Mucosa of rectum (tissue), 2 donors: ENCODE data around the gene ITPRID2.

Experiments used
- H3K27ac ChIP-seq, 2 donors: one replicate each; pipeline ENCODE4 v1.7.0; 2013; ENCODE audit warnings: inconsistent platforms in 2 of 2, low read depth in 2 of 2, low read length in 2 of 2
- H3K27me3 ChIP-seq, 2 donors: one replicate each; pipeline ENCODE4 v1.7.0; 2013; ENCODE audit warnings: low read length in 2 of 2; ENCODE audit not compliant: control insufficient read depth in 2 of 2, insufficient read depth in 2 of 2
- H3K36me3 ChIP-seq, 2 donors: one replicate each; pipeline ENCODE4 v1.7.0; 2013; ENCODE audit warnings: low read length in 2 of 2; ENCODE audit not compliant: control insufficient read depth in 2 of 2, insufficient read depth in 2 of 2
- H3K4me1 ChIP-seq, 2 donors: one replicate each; pipeline ENCODE4 v1.7.0; 2013; ENCODE audit warnings: low read length in 2 of 2, mild to moderate bottlenecking in 1 of 2; ENCODE audit not compliant: control insufficient read depth in 2 of 2, insufficient read depth in 2 of 2
- H3K4me3 ChIP-seq, 2 donors: one replicate each; pipeline ENCODE4 v1.7.0; 2013; ENCODE audit warnings: low read length in 2 of 2
- H3K9ac ChIP-seq, 2 donors: one replicate each; pipeline ENCODE4 v1.7.0; 2013; ENCODE audit warnings: low read length in 2 of 2, low read depth in 1 of 2, mild to moderate bottlenecking in 1 of 2
- H3K9me3 ChIP-seq, 2 donors: one replicate each; pipeline ENCODE4 v1.7.0; 2013; ENCODE audit warnings: low read length in 2 of 2; ENCODE audit not compliant: control insufficient read depth in 2 of 2
- donor health status: healthy.
- donor health status: Normal muscosa, but diverticular disease.

The ITPRID2 gene

GRCh38 chr2:181878448-181878847, 13.1 kb upstream of the ITPRID2 start:
- no peaks in the 10 kb centered on the region for H3K27me3 ChIP-seq
- no peak overlapping the region for H3K4me3 ChIP-seq
- peaks cover 0 to 6% of the 10 kb centered on the region in 2 donors for H3K4me1 ChIP-seq
- no peak overlapping the region for H3K27ac ChIP-seq
- no peak overlapping the region for H3K9ac ChIP-seq
- no peaks in the 10 kb centered on the region for H3K9me3 ChIP-seq
- no peaks in the 10 kb centered on the region for H3K36me3 ChIP-seq

DNA sequence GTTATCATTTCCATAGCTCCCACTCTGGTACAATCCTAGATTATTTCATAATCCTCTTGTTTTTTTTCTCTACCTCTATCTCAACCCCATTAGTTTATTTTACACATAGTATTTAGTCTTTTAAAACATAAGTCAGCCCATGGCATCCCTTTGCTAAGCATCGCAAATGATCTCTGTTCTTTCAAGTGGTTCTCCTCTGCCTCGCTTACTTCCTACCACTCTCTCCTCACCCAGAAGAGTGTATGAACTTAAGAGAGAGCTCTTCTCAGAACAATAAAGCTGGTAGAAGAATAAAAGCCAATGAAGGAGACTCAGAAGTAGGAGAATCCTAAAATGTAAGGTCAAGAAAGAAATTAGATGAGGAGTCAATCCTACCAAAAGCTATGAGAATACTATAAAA, 12.2 kb upstream of the ITPRID2 start:
- Histone ChIP-seq H3K9me3 (no peaks in the 10 kb centered on the region), H3K27me3 (no peaks in the 10 kb centered on the region), H3K9ac (no peak overlapping the region), H3K36me3 (no peaks in the 10 kb centered on the region), H3K27ac (no peak overlapping the region), H3K4me3 (no peak overlapping the region), H3K4me1 (peaks cover 0 to 6% of the 10 kb centered on the region in 2 donors)

DNA sequence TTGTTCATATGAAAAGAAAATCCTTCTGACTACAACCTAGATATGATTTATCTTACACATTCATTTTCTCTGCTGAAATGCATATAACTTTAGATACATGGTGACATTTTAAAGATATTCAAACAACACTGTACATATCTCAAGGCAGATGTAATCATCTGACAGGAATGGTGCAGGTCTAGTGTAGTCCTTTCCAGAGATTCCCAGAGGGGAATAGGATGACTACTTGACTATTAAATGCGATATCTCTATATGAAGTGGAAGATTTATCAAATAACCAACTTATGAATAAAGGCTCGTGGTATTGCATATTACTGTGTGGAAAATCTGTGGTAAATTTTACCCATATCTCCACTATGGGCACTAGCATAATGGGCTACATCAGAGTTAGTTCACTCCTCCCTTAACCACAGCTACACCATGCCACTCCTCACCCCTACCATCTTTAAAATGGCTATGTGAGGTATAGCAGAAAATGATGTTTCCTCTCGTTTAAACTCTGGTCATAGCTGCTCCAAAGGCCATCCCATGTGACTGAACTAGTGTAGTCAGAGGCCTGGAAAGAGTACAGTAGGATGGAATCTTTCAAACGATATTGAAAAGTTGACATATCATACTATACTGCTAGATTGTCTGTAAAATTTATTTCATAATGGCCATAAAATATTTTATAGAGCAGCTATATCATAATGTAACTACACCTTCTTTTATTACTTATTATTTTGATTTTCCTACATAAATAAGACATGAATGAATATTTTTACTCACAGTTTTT, 9.1 kb upstream of the ITPRID2 start:
- no peaks in the 10 kb centered on the region for H3K4me1 ChIP-seq
- H3K36me3 ChIP-seq: no peaks in the 10 kb centered on the region
- no peak overlapping the region for H3K9ac ChIP-seq
- no peak overlapping the region for H3K4me3 ChIP-seq
- H3K27me3 ChIP-seq: no peaks in the 10 kb centered on the region
- no peak overlapping the region for H3K27ac ChIP-seq
- H3K9me3 ChIP-seq: no peaks in the 10 kb centered on the region

DNA sequence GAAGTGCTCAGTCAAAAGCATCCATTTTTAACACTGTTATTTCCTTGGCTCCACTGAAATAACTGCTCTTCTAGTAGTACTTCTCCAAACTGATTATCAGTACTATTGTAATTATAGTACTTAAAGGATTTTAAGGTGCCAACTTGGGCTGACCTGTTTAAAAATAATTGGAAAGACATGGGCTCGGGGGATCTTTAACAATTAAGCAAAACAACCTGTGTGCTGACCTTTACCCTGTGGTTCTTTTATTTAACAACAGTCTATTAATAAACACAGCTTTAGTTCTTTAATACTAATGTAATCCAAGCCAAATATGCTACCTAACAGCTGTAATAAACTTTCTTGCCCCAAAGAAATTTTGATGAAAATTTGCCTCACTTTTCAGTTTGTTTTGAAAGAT, 6.9 kb upstream of the ITPRID2 start:
- Histone ChIP-seq H3K27me3 (no peaks in the 10 kb centered on the region), H3K36me3 (no peaks in the 10 kb centered on the region), H3K4me1 (no peaks in the 10 kb centered on the region), H3K27ac (no peak overlapping the region), H3K9me3 (no peaks in the 10 kb centered on the region), H3K9ac (no peak overlapping the region), H3K4me3 (no peak overlapping the region)

- Histone ChIP-seq H3K9ac (no peak overlapping the region), H3K27ac (no peak overlapping the region), H3K9me3 (no peaks in the 10 kb centered on the region), H3K36me3 (no peaks in the 10 kb centered on the region), H3K4me3 (no peak overlapping the region), H3K27me3 (no peaks in the 10 kb centered on the region), H3K4me1 (no peaks in the 10 kb centered on the region)
These were observed 6.4 kb upstream of the ITPRID2 start for GRCh38 chr2:181885096-181885495.

DNA sequence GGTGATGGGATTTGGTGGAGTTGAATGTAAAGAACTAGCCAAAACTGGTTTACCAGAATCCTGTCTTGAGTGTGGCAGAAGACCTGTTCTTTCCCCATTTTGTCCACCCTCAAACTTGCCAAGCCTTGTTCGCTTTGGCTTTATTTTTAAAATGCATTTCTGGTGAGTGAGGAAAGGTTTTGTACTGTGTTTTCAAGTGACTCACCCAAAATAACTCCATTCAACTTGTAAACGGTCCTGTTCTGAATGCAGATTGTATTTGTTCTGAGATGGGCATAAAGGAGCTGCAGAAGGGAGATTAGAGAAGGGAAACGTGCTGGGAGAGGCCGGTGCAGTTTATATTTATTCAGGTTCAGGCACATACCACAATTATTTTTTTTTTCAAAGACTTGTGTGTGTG, 5.3 kb upstream of the ITPRID2 start:
- Histone ChIP-seq H3K27ac (no peak overlapping the region), H3K9ac (no peak overlapping the region)

GRCh38 chr2:181887045-181887444, 4.5 kb upstream of the ITPRID2 start:
- H3K27me3 ChIP-seq: no peaks in the 10 kb centered on the region
- no peak overlapping the region for H3K4me3 ChIP-seq
- H3K9ac ChIP-seq: no peak overlapping the region
- peaks cover 3 to 4% of the 10 kb centered on the region in 2 donors for H3K4me1 ChIP-seq
- no peak overlapping the region for H3K27ac ChIP-seq
- no peaks in the 10 kb centered on the region for H3K9me3 ChIP-seq
- no peaks in the 10 kb centered on the region for H3K36me3 ChIP-seq

More for the DNA sequence above, 5.3 kb upstream of the ITPRID2 start:
- Histone ChIP-seq H3K36me3 (no peaks in the 10 kb centered on the region), H3K4me1 (peaks cover under 1 to 3% of the 10 kb centered on the region in 2 donors), H3K27me3 (no peaks in the 10 kb centered on the region), H3K4me3 (no peak overlapping the region), H3K9me3 (no peaks in the 10 kb centered on the region)

DNA sequence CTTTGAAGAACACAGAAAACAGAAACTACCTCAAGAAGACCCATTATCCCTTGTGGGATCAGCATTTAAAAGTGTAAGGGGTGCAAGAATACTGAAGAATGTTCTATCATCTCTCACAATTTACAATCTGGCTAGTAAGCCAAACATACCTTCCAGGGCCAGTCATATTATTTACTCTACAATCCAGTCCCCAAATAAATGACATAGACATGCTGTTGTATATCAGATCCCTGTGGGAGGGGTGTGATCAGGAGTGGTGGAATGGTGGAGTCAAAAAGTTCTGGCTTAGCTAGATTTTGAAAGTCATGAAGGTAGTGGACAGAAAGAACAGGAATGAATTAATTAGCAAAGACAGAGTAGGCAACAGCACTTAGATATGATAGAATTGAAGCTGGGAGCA, 1.8 kb upstream of the ITPRID2 start:
- no peak overlapping the region for H3K4me3 ChIP-seq
- H3K27ac ChIP-seq: no peak overlapping the region
- no peaks in the 10 kb centered on the region for H3K9me3 ChIP-seq
- H3K36me3 ChIP-seq: no peaks in the 10 kb centered on the region
- no peak overlapping the region for H3K9ac ChIP-seq
- peaks cover 5 to 10% of the 10 kb centered on the region in 2 donors for H3K4me1 ChIP-seq
- no peaks in the 10 kb centered on the region for H3K27me3 ChIP-seq

DNA sequence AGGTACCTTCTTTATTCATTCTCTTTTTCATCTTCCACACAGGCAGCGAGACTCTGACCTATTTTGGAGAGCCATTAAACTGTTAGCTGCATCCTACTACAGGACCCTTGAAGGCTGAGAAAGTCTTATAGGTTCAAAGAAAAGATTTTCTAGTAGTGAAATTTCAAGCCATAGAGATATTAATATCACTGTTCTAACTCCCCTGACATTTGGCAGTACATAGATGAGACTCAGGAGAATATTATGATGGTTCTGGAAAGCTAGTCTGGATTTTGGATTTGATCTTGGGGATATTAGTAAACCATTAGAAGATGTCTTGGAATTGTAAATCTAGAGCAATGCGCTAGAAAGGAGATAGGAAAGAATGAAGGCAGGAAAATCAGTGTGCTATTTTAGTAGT, 1.3 kb upstream of the ITPRID2 start:
- Histone ChIP-seq H3K27ac (no peak overlapping the region), H3K4me3 (no peak overlapping the region), H3K9me3 (no peaks in the 10 kb centered on the region)

GRCh38 chr2:181891966-181892798, 652 bp downstream of the ITPRID2 start:
- H3K4me1 ChIP-seq: peaks cover 5 to 18% of the 10 kb centered on the region in 2 donors
- H3K27ac ChIP-seq: peak overlapping the region; percentile 96 to 98
- peak overlapping the region; percentile 94 to 98 for H3K4me3 ChIP-seq
- no peaks in the 10 kb centered on the region for H3K9me3 ChIP-seq
- H3K27me3 ChIP-seq: no peaks in the 10 kb centered on the region
- H3K36me3 ChIP-seq: no peaks in the 10 kb centered on the region
- peak overlapping the region; percentile 88 to 99 for H3K9ac ChIP-seq

More for the DNA sequence above, 1.3 kb upstream of the ITPRID2 start:
- peaks cover 5 to 10% of the 10 kb centered on the region in 2 donors for H3K4me1 ChIP-seq
- H3K9ac ChIP-seq: no peak overlapping the region
- H3K36me3 ChIP-seq: no peaks in the 10 kb centered on the region
- no peaks in the 10 kb centered on the region for H3K27me3 ChIP-seq
